Chondrocyte (in vitro differentiated cells): ENCODE results near the gene TBC1D9. TPM values are rescaled to one million over a fixed set of nuclear protein-coding genes. Genes with fewer than 3 reads are reported as not detected.
A peak's percentile ranks its signal among the peaks of the same experiment; 100 is the strongest.

Source experiments
- DNase-seq: peaks from one replicate; pipeline ENCODE4 v3.0.0; 2021; ENCODE audit warnings: mixed read lengths, low spot score
- H3K27ac Mint-ChIP-seq: one replicate; pipeline ENCODE4 v1.8.0; 2021; ENCODE audit warnings: mild to moderate bottlenecking, moderate library complexity, mixed read lengths; ENCODE audit not compliant: unreplicated experiment
- H3K27me3 Mint-ChIP-seq: 2 replicates; pipeline ENCODE4 v1.8.0; 2021; ENCODE audit warnings: low read depth, mixed read lengths
- H3K36me3 Mint-ChIP-seq: 2 replicates; pipeline ENCODE4 v1.8.0; 2021; ENCODE audit warnings: low read depth, mixed read lengths
- H3K4me1 Mint-ChIP-seq: 2 replicates; pipeline ENCODE4 v1.8.0; 2021; ENCODE audit warnings: low read depth, mild to moderate bottlenecking, mixed read lengths
- H3K4me3 Mint-ChIP-seq: one replicate; pipeline ENCODE4 v1.8.0; 2021; ENCODE audit warnings: mild to moderate bottlenecking, moderate library complexity, mixed read lengths; ENCODE audit not compliant: unreplicated experiment
- H3K9me3 Mint-ChIP-seq: 2 replicates; pipeline ENCODE4 v1.8.0; 2021; ENCODE audit warnings: low read depth, mixed read lengths
- total RNA-seq: library from RNA; stranded (reverse); gene quantifications from 3 replicates; pipeline ENCODE4 v1.2.1, GENCODE V29; 2021
- TF ChIP-seq, protein P1 (sequence below): fragments of 200-600 bp; sonication (generic); IDR thresholded peaks from 2 replicates; pipeline ENCODE4 v1.5.0; 2021; ENCODE audit warnings: antibody characterized with exemption, mild to moderate bottlenecking, moderate library complexity

Gene TBC1D9
- total RNA-seq, 1 donor from 2014 or later, result 40.5 TPM

GRCh38 chr4:140628016-140628415 is 128.2 kb downstream of the TBC1D9 start:
- no peak overlapping the region for H3K27ac Mint-ChIP-seq
- peaks cover 25% of the 10 kb centered on the region for H3K36me3 Mint-ChIP-seq
- H3K4me1 Mint-ChIP-seq, result peaks cover 6% of the 10 kb centered on the region
- no peaks in the 10 kb centered on the region for H3K9me3 Mint-ChIP-seq
- no peak overlapping the region for H3K4me3 Mint-ChIP-seq
- H3K27me3 Mint-ChIP-seq, result no peaks in the 10 kb centered on the region
- TF ChIP-seq, protein P1, sequence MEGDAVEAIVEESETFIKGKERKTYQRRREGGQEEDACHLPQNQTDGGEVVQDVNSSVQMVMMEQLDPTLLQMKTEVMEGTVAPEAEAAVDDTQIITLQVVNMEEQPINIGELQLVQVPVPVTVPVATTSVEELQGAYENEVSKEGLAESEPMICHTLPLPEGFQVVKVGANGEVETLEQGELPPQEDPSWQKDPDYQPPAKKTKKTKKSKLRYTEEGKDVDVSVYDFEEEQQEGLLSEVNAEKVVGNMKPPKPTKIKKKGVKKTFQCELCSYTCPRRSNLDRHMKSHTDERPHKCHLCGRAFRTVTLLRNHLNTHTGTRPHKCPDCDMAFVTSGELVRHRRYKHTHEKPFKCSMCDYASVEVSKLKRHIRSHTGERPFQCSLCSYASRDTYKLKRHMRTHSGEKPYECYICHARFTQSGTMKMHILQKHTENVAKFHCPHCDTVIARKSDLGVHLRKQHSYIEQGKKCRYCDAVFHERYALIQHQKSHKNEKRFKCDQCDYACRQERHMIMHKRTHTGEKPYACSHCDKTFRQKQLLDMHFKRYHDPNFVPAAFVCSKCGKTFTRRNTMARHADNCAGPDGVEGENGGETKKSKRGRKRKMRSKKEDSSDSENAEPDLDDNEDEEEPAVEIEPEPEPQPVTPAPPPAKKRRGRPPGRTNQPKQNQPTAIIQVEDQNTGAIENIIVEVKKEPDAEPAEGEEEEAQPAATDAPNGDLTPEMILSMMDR, result no peak
- no peak for DNase-seq

GRCh38 chr4:140626661-140627376 is 129.4 kb downstream of the TBC1D9 start:
- Mint-ChIP-seq H3K36me3 (peaks cover 25% of the 10 kb centered on the region), H3K9me3 (no peaks in the 10 kb centered on the region), H3K4me1 (peaks cover 3% of the 10 kb centered on the region), H3K27me3 (no peaks in the 10 kb centered on the region), H3K27ac (no peak overlapping the region), H3K4me3 (no peak overlapping the region)
- DNase-seq, result no peak
- TF ChIP-seq, protein P1, result peak; percentile 71

DNA sequence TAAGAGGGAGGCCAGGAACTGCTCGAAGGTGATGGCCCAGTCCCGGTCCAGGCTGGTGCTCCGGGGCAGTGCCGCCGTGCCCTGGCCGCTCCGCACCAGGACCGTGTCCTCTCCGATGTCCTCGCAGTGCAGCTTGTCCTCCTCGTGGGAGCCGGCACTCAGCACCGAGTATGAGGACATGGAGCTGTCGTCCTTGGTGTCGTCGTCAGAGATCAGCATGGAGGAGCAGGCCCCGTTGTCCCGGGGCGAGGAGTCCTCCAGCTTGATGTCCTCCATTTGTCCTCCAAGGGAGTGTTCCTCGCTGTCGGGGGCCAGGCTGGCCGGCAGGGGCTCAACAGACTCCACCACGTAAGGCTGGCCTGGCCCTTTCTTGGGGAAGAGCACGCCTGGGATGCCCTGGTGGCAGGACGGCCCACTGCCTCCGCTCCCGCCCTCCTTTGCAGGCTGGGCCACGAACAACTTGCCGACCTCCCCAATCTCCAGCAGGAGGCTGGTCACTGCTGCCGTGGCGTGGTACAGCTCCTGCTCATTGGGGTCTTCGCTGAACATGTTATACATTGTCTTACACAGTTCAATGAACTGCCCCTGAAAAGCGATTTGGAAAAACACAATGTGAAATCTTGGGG is 133.7 kb downstream of the TBC1D9 start:
- H3K27me3 Mint-ChIP-seq, result no peaks in the 10 kb centered on the region
- no peak for DNase-seq
- no peak overlapping the region for H3K4me3 Mint-ChIP-seq
- H3K9me3 Mint-ChIP-seq, result no peaks in the 10 kb centered on the region
- H3K36me3 Mint-ChIP-seq, result peaks cover 21% of the 10 kb centered on the region
- peaks cover 3% of the 10 kb centered on the region for H3K4me1 Mint-ChIP-seq
- TF ChIP-seq, protein P1, result no peak
- H3K27ac Mint-ChIP-seq, result no peak overlapping the region

- no peaks in the 10 kb centered on the region for H3K4me1 Mint-ChIP-seq
- TF ChIP-seq, protein P1, result no peak
- H3K9me3 Mint-ChIP-seq, result no peaks in the 10 kb centered on the region
- H3K4me3 Mint-ChIP-seq, result no peak overlapping the region
- peaks cover 18% of the 10 kb centered on the region for H3K36me3 Mint-ChIP-seq
- no peaks in the 10 kb centered on the region for H3K27me3 Mint-ChIP-seq
- H3K27ac Mint-ChIP-seq, result no peak overlapping the region
- DNase-seq, result no peak
Measured at GRCh38 chr4:140621161-140621560, 135.0 kb downstream of the TBC1D9 start.

- Mint-ChIP-seq H3K27me3 (no peaks in the 10 kb centered on the region), H3K9me3 (no peaks in the 10 kb centered on the region), H3K27ac (no peak overlapping the region), H3K36me3 (peaks cover 1% of the 10 kb centered on the region), H3K4me1 (no peaks in the 10 kb centered on the region), H3K4me3 (no peak overlapping the region)
- TF ChIP-seq, protein P1, result no peak
- DNase-seq, result no peak
Measured at GRCh38 chr4:140617499-140618248, 138.5 kb downstream of the TBC1D9 start.
